ENCODE measurements around the gene ZNF566.
A peak's percentile ranks its signal among the peaks of the same experiment; 100 is the strongest.
"Not testable (repeated sequence)": the region's sequence is repeated elsewhere in the genome, so short reads cannot be mapped to it uniquely, and the experiment has no call there.

The ZNF566 gene

DNA sequence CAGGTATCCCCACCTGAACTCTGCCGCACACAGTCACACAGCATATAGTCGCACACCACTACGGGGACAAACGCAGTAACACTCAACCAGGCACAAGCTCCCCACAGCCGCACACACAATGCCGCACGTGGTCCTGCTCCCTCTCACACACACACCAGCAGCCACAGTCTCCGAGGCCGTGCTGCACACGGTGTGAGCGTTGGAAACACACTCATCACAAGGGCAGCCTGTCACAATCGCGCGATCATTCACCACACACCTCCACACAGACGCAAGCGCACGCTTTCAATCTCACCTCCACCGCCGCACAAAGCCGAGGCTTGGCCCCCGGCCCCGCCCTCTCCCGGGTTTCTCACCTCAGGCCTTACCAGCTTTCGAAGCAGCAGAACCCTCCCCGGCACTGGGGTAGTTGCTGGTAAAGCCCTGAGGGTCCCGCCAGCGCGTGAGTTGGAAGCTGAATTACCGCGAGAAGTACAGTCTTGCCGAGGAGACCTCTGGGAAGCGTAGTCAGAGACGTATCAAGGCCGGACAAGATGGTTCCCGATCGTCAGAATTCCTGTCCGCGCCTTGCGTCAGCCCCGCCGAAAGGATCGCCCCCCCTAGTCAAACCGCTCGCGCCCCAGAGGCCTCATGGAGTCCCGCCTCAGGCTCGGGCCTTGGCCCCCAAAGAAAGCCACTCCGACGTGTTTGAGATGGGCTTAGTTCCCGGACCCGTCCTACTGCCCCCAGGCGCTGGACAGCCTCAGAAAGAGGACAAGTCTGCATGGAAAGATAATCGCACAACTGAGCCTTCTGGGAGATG lies at the start of gene ZNF566:
Gene ZNF566, minus strand, starts transcription at position 444 of the 802 bp plus-strand sequence. CDS start 13,004 bp downstream, outside the sequence.
- peak; percentile 95 for DNase-seq

GRCh38 chr19:36528921-36529518 lies 39.7 kb upstream of the ZNF566 start:
- DNase-seq: peak; percentile 23

- DNase-seq: peak; percentile 91
Observed at GRCh38 chr19:36528194-36528920, 39.0 kb upstream of the ZNF566 start, which contains the start of gene ZNF260. Gene ZNF260 (minus strand): TSS chr19:36528271. CDS start chr19:36515238, 13,033 bp downstream.

DNA sequence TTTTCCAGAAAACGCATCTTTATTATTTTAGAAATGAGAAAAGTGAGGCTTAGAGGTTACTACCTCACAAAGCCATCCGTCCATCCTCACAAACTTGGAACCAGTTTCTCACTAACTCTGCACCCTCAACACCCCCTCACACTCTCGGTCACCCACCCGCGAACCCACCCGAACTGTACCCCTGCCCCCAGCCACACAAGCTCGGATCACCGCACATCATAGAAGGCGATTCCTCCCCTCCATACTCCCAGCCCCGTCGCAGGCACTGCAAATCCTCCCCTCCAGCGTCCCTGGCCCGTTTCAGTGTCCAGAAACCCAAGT lies 38.5 kb upstream of the ZNF566 start:
- no peak for DNase-seq

DNA sequence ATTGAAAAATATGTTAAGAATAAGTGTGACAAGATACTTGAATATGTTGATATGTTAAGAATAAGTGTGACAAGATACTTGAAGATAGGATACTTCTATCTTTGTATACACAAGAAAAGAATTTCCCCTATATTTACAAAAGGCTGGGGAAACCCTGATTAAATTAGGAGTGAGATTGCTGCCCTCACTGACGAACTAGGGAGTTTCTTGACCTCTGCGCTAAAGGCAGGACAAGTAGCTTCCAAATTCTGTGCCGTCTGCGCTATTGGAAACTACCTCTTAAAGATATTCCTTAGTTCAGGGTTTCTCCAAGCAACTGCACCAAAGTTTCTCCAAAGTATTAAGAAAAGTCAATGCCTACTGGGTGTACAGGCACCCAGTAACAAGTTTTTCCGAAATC lies 38.0 kb upstream of the ZNF566 start:
- DNase-seq: peak; percentile 5

GRCh38 chr19:36526581-36526980 lies 37.2 kb upstream of the ZNF566 start:
- DNase-seq: no peak

DNA sequence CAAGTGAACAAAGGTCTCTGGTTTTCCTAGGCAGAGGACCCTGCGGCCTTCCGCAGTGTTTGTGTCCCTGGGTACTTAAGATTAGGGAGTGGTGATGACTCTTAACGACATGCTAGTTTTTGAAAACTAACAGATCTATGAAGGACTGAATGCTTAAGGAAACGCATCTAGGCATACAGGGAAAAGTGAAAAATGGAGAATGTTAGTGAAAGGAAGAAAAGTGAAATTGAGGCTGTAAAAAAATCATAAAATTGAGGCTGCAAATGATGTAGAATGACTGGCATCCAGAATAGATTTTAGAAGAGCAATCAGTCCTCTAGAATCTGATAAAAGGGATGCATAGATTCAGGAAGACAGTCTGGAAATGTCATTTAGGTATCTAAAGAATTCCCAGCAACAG lies 35.3 kb upstream of the ZNF566 start:
- DNase-seq: no peak

DNA sequence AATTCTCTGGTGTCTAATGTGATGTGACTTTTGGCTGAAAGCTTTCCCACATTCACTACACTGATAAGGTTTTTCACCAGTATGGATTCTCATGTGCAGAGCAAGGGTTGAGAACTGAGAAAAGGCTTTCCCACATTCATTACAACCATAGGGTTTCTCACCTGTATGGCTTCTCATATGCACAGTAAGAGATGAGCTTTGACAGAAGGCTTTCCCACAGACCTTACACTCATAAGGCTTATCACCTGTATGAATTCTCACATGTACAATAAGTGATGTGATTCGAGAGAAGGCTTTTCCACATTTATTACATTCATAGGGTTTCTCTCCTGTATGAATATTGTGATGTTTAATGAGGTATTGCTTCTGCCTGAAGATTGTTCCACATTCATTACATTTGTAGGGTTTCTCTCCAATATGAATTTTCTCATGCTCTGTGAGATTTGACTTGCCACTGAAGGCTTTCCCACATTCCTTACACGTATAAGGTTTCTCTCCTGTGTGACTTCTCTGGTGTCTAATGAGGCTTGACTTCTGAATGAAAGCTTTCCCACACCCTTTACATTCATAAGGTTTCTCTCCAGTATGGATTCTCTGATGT lies 24.8 kb upstream of the ZNF566 start:
- no peak for DNase-seq

DNA sequence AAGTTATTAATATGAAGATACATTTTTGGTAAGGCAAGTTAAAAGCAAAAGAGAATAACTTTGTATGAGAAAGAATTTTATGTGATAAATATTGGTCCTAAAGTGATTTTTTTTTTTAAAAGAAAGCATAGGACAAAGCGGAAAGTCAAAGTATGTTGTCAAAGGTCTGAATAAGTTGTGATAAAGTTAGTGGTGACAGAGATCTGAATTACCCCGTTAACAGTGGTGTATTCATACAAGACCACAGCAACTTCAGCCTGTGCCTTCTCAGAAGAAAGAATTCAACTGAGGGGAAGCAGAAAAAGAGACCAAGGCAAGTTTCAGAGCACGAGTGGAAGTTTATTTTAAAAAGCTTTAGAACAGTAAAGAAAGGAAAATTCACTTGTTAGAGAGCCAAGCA lies 19.0 kb upstream of the ZNF566 start:
- DNase-seq: no peak

DNA sequence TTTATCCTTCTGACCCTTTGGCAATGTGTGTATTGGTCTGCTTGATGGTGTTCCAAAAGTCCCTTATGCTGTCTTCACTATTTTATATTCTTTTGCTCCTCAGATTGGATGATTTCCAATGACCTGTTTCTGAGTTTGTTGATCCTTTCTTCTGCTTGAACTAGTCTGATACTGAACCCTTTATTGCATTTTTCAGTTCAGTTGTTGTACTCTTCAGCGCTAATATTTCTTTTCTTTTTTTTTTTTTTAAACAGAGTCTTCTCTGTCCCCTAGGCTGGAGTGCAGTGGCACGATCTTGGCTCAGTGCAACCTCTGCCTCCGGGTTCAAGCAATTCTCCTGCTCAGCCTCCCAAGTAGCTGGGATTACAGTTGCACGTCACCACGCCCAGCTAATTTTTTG lies 12.6 kb upstream of the ZNF566 start:
- no peak for DNase-seq

DNA sequence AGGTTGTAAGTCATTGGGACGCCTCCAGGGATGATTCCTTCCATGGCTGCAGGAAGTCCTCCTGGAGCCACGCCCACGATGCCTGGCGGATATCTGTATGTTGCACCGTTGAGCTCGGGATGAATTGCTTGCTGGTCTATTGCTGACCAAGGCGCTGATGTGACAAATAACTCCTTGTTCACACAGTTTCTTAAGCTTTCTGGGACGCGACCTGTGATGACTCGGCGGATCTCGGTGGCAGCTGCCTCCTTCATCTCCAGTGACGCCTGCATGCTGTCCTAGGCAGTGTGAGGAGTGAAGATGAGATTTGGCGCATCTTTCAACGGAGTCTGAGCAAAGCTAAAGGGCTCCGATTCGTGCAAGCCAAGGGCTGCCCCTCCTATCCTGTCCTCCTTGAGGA lies 7.6 kb upstream of the ZNF566 start:
- no peak for DNase-seq

DNA sequence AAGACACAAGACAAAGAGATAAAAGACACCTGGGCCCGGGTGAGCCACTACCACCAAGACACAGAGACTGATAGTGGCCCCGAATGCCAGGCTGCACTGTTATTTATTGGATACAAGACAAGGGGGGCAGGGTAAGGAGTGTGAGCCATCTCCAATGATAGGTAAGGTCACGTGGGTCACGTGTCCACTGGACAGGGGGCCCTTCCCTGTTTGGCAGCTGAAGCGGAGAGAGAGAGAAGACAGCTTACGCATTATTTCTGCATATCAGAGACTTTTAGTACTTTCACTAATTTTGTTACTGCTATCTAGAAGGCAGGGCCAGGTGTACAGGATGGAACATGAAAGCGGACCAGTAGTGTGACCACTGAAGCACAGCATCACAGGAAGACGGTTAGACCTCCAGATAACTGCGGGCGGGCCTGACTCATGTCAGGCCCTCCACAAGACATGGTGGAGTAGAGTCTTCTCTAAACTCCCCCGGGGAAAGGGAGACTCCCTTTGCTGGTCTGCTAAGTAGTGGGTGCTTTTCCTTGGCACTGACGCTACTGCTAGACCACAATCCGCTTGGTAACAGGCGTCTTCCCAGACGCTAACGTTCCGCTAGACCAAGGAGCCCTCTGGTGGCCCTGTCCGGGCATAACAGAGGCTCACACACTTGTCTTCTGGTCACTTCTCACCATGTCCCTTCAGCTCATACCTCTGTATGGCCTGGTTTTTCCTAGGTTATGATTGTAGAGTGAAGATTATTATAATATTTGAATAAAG lies 3.5 kb upstream of the ZNF566 start:
- peak; percentile 59 for DNase-seq

DNA sequence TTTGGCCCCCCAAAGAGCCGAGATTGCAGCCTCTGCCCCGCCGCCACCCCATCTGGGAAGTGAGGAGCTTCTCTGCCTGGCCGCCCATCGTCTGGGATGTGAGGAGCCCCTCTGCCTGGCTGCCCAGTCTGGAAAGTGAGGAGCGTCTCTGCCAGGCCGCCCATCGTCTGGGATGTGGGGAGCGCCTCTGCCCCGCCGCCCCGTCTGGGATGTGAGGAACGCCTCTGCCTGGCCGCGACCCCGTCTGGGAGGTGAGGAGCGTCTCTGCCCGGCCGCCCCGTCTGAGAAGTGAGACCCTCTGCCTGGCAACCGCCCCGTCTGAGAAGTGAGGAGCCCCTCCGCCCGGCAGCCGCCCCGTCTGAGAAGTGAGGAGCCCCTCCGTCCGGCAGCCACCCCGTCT lies 1.5 kb upstream of the ZNF566 start:
- DNase-seq: not testable (repeated sequence)

DNA sequence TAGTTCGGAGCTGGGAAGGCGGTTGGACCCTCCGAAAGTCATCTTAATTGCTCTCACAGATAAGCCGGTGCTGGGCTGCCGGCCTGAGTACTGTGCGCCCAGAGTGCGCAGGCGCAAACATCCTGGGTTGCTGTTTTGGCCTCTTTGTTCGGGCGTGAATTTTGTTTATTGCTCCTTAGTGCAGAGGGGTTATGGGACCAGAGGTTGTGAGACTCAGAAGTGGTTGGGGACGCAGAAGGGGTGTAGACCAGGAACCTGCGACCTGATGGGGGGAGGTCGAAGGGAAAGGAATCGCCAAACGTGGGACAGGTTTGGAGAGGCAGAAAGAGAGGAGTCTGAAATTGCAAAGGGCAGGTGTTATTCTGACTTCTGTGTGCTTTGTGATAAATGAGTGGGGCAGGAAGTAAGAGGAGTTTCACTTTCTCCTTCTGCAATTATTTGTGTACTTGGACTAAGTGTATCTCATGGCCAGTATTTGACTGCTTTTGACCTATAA lies 607 bp upstream of the ZNF566 start:
- peak; percentile 83 for DNase-seq

DNA sequence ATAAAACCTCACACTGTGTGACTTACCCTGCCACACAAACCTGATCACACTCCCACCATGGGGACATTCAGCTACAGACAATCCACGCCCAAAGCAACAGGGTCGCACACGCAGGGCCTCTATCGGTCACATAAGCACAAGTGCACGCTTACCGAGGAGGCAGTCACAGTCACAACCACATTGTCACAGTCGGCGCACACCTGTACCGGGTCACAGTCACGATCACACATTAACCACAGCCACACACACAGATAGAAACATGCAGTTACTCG lies 579 bp downstream of the ZNF566 start:
- peak; percentile 55 for DNase-seq

DNA sequence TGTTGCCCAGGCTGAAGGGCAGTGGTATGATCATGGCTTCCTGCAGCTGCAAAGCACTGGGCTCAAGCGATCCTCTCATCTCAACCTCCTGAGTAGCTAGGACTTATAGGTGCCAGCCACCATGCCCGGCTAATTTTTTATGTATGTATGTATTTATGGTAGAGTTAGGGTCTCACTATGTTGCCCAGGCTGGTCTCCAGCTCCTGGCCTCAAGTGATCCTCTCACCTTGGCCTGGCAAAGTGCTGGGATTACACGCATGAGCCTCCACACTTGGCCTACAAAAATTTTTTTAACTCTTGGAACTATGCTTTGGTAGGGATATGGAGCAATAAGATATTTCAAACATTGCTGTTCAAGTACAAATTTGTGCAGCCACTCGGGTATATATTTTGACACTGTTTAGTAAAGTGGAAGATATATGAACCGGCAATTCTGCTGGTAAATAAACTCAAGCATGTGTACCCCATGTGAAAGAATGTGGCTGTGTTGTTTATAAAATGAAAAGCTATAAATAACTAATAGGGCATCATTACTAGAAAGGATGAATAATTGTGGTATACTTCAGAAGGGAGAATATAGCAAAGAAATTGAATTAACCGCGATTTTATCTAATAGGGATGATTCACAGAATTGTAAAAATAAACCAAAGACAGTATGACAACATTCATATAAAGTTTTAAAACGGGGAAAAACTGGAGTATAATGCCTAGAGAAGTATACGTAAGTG lies 1.1 kb downstream of the ZNF566 start:
- no peak for DNase-seq

DNA sequence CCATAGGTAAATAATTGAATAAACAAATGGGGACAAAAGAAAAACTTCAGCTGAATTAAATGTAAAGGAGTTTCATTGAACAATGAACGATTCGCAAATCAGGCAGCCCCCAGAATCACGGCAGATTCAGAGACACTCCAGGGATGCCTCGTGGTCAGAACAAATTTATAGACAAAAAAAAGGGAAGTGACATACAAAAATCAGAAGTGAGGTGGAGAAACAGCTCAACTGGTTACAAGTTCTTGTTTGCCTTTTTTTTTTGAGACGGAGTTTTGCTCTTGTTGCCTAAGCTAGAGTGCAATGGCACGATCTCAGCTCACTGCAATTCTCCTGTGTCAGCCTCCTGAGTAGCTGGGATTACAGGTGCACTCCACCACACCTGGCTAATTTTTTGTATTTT lies 5.7 kb downstream of the ZNF566 start:
- no peak for DNase-seq

DNA sequence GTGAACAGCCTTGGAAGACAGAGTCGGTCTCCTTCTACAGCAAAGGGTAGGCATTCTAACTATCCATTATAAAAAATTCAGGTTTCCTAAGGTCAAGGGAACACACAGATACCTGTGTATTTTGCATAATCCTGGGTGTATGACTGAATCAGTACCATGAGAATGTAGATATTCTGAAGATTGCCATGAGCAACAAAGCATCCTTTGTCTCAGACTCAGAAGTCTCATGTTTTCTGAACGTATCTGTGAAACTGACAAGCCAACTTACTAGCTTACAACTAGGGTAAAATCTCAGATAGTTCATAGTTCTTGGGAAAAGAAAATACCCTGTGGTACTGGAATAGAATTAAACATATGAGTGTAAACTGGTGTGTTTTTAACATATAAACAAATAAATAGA lies 6.5 kb downstream of the ZNF566 start:
- DNase-seq: no peak

DNA sequence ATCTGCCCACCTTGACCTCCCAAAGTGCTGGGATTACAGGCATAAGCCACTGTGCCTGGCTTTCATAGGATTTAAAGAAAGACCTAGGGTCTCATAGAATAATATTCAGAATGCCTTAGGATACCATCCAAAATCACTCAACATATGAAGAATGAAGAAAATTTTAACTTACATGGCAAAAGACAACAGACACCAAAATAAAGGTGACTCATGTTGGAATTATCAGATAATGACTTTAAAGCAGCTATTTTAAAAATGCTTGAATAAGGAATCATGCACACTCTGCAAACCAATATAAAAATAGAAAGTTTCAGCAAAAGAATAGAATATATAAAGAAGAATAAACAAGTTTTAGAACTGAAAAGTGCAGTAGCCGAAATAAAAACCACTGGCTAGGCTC lies 29.3 kb downstream of the ZNF566 start:
- DNase-seq: no peak

GRCh38 chr19:36456831-36457230 lies 32.5 kb downstream of the ZNF566 start:
- DNase-seq: no peak

GRCh38 chr19:36449059-36449670 lies 40.2 kb downstream of the ZNF566 start:
- DNase-seq: no peak

GRCh38 chr19:36441339-36441738 lies 48.0 kb downstream of the ZNF566 start:
- DNase-seq: no peak

All from RPMI8226 (cell line).